Prostate gland (tissue), 2 donors: ENCODE data around the gene IL1RAPL1. TPM values are rescaled to one million over a fixed set of nuclear protein-coding genes. Genes with fewer than 3 reads are reported as not detected.

Source experiments
- DNase-seq: peaks from one replicate; pipeline ENCODE4 v3.0.0-alpha.2; 2019; ENCODE audit warnings: low spot score
- H3K27ac ChIP-seq, 2 donors: fragments of 200-600 bp; sonication (generic); 2 replicates each; pipeline ENCODE4 v1.5.1; 2017 to 2019
- H3K27me3 ChIP-seq: fragments of 200-600 bp; sonication (generic); replicated peaks from 2 replicates; pipeline ENCODE4 v1.5.1; 2019; ENCODE audit not compliant: insufficient read depth
- H3K36me3 ChIP-seq, 2 donors: fragments of 200-600 bp; sonication (generic); 1 replicate in 1 of 2; 2 replicates in 1 of 2; pipeline versions ENCODE4 v1.5.1 to v1.8.1; 2017 to 2019
- H3K4me1 ChIP-seq: fragments of 200-600 bp; sonication (generic); replicated peaks from 2 replicates; pipeline ENCODE4 v1.5.1; 2019
- H3K4me3 ChIP-seq, 2 donors: fragments of 200-600 bp; sonication (generic); 2 replicates each; pipeline ENCODE4 v1.5.1; 2017 to 2019
- H3K9me3 ChIP-seq: fragments of 200-600 bp; sonication (generic); 2 replicates; pipeline ENCODE4 v1.5.1; 2017
- CTCF ChIP-seq, 4 experiments: fragments of 200-600 bp in 2 of 4; fragments of 450-650 bp in 2 of 4; sonication (generic) in 2 of 4; IDR thresholded peaks; 1 replicate in 3 of 4; 2 replicates in 1 of 4; pipeline ENCODE4 v1.5.1; 2016 to 2019; ENCODE audit warnings: antibody characterized with exemption in 4 of 4, mild to moderate bottlenecking in 2 of 4, moderate library complexity in 2 of 4
- POLR2A ChIP-seq: fragments of 450-650 bp; IDR thresholded peaks from one replicate; pipeline ENCODE4 v1.6.1; 2016; ENCODE audit warnings: antibody characterized with exemption, mild to moderate bottlenecking
- POLR2AphosphoS5 ChIP-seq: sonication (generic); formaldehyde crosslinking; IDR thresholded peaks from one replicate; pipeline ENCODE4 v1.6.1; 2017; ENCODE audit warnings: antibody characterized with exemption
- WGBS: methylation state at CpG from one replicate; pipeline ENCODE4 v1.1.5; 2018; 5-methylcytosine and 5-hydroxymethylcytosine counted together
- intact Hi-C: fragments of 100-400 bp; cut with DNase I; formaldehyde crosslinking; loops from one replicate; pipeline ENCODE4 v1.14.2; 2022
- total RNA-seq, 2 donors: library from RNA; depleted of rRNA; stranded (reverse); fragments of >200 nt; gene quantifications; one replicate each; pipeline ENCODE4 v1.1.0, GENCODE V29; 2016

Gene IL1RAPL1
- total RNA-seq, 2 donors from 2014 or later: 0.23 TPM

- no peak for DNase-seq
- Histone ChIP-seq H3K4me1 (no peaks in the 10 kb centered on the region), H3K27me3 (no peaks in the 10 kb centered on the region), H3K9me3 (no peaks in the 10 kb centered on the region), H3K4me3 (no peak overlapping the region), H3K27ac (no peak overlapping the region), H3K36me3 (no peaks in the 10 kb centered on the region)
- 60% methylated on average over 1 of the region's 1 CpG for WGBS
- TF ChIP-seq POLR2A (no peak), CTCF (IDR thresholded peaks at IDR 0.05) (no peak), POLR2AphosphoS5 (no peak)
- intact Hi-C loops: no loop called here
These were observed 248.7 kb downstream of the IL1RAPL1 start for GRCh38 chrX:28835991-28836390.

DNA sequence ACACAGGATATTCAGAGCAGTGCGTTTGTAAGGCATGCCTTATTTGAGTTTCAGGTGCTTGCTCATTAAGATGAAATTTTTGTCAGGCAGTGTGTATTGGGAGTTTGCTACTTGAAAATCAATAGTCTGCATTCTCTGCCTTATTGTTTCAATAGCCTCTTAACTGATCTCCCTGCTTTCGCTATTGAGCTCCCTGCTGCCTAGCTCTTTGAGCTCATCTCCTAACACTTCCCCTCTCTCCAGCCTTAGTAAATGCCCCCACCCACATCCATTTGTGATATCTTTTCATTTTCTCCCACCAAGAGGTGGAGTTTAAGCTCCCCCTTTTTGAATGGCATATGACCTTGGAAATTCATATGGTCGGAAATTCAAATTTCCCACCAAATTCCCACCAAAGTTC is 256.6 kb downstream of the IL1RAPL1 start:
- no peak for TF ChIP-seq POLR2A
- no peak for TF ChIP-seq CTCF (IDR thresholded peaks at IDR 0.05)
- TF ChIP-seq POLR2AphosphoS5: no peak
- Histone ChIP-seq H3K4me3 (no peak overlapping the region), H3K36me3 (no peaks in the 10 kb centered on the region), H3K27me3 (no peaks in the 10 kb centered on the region), H3K4me1 (no peaks in the 10 kb centered on the region), H3K9me3 (no peaks in the 10 kb centered on the region), H3K27ac (no peak overlapping the region)
- intact Hi-C loops: no loop called here
- 91% methylated on average over 3 of the region's 3 CpGs for WGBS
- no peak for DNase-seq

DNA sequence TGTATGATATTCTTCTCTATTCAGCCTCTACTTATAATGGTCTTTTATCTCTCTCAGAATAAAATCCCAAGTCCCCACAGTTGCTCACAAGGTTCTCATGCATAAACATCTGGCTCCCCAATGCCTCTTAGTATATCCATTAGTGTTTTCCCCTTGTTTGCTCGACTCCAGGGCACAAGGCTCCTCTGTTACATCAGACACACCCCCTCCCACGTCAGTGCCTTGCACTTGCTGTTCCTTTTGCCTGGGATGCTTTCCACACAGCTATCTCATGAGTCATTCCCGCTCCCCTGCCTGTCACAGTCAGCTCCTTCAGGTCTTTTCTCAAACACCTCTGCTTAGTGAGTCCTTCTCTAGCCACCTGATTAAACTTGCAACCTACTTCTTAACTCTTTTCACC is 260.2 kb downstream of the IL1RAPL1 start:
- no peaks in the 10 kb centered on the region for H3K4me1 ChIP-seq
- no peaks in the 10 kb centered on the region for H3K9me3 ChIP-seq
- no peak for TF ChIP-seq POLR2AphosphoS5
- no peak for TF ChIP-seq POLR2A
- no peak for TF ChIP-seq CTCF (IDR thresholded peaks at IDR 0.05)
- H3K36me3 ChIP-seq: no peaks in the 10 kb centered on the region
- H3K4me3 ChIP-seq: no peak overlapping the region
- no peaks in the 10 kb centered on the region for H3K27me3 ChIP-seq
- intact Hi-C loops: no loop called here
- DNase-seq: no peak
- H3K27ac ChIP-seq: no peak overlapping the region
- WGBS: 54% methylated on average over 3 of the region's 3 CpGs

DNA sequence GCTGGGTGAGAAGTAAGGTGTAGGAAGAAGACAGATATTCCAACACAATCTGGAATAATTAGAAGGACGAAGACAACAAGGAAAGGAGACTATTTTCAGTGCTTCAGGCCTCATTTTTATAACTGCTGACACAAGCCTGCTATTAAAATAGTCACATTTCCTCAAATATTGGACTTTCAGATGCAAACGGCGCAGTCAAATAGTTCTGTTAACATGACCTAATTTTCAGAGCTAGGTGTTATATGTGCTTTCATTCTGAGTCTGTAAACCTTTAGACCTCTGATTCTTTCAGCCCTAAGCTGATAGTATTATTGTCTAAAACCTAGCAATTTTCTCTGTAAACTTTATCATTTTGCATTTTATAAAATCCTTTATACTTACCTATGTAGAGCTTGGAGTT is 261.5 kb downstream of the IL1RAPL1 start:
- no peak overlapping the region for H3K4me3 ChIP-seq
- no peak for DNase-seq
- WGBS: 59% methylated on average over 3 of the region's 3 CpGs
- H3K27ac ChIP-seq: no peak overlapping the region
- no peaks in the 10 kb centered on the region for H3K36me3 ChIP-seq
- intact Hi-C loops: no loop called here
- H3K4me1 ChIP-seq: no peaks in the 10 kb centered on the region
- no peaks in the 10 kb centered on the region for H3K27me3 ChIP-seq
- TF ChIP-seq CTCF (IDR thresholded peaks at IDR 0.05) (no peak), POLR2AphosphoS5 (no peak), POLR2A (no peak)
- no peaks in the 10 kb centered on the region for H3K9me3 ChIP-seq

GRCh38 chrX:28850955-28851354 is 263.7 kb downstream of the IL1RAPL1 start:
- H3K27me3 ChIP-seq: no peaks in the 10 kb centered on the region
- no peak overlapping the region for H3K27ac ChIP-seq
- no peak for TF ChIP-seq POLR2AphosphoS5
- TF ChIP-seq POLR2A: no peak
- no peak for TF ChIP-seq CTCF (IDR thresholded peaks at IDR 0.05)
- H3K9me3 ChIP-seq: no peaks in the 10 kb centered on the region
- 70% methylated on average over 2 of the region's 2 CpGs for WGBS
- no peak for DNase-seq
- no peak overlapping the region for H3K4me3 ChIP-seq
- no peaks in the 10 kb centered on the region for H3K36me3 ChIP-seq
- H3K4me1 ChIP-seq: no peaks in the 10 kb centered on the region
- intact Hi-C loops: no loop called here
